ENCODE data around the gene MAD2L2. TPM values are rescaled to one million over a fixed set of nuclear protein-coding genes. Genes with fewer than 3 reads are reported as not detected.
A peak's percentile ranks its signal among the peaks of the same experiment; 100 is the strongest.

The MAD2L2 gene
- total RNA-seq, 1 donor from 2014 or later = 76.9 TPM

DNA sequence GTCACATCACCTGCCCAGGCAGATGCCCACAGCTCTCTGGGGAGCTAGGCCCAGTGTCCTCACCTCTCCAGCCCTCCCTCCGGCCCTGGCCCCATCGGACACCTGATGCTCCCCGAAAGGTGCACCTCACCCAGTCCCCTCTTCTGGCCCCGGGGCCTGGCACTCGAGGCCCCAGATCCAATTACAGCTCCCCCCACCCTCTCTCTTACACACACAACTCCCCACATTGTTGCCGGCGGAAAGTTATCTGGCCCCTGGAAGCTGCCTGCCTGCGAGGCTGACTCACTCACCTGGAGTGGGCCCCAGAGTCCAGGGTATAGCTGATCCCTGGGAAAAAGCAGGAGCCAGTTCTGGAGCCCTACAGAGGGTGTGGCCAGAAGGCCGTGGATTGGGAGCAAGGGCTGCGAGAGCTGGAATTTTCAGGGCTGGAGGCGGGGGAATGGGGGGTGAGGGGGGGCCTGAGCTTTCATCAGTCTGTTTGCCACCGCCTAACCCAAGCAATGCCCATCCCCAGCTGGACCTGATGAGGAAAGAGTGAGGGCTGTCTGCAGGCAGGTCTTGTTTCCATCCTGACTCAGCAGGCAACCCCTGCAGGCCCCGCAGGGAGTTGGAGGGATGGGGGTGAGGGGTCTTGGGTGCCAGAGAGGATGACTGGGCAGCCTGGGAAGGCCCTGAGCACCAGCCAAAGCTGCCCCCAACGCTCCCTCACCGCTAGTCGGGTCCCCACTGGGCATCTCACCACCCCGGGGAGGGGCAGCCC, 27.7 kb downstream of the MAD2L2 start:
- peaks cover 2% of the 10 kb centered on the region for H3K36me3 Mint-ChIP-seq (ENCODE audit: low read depth)
- DNase-seq (ENCODE audit: low spot score) = no peak
- intact Hi-C loops (cut with micrococcal nuclease) = loop anchor here (5.0 kb wide), 2 partner anchors 154 to 254 kb away; partner anchors contain the start of genes CLCN6 and MTHFR
- H3K4me1 Mint-ChIP-seq (ENCODE audit: low read depth) = peaks cover 23% of the 10 kb centered on the region
- peaks cover 17% of the 10 kb centered on the region for H3K27me3 Mint-ChIP-seq (ENCODE audit: insufficient read depth)
- no peak overlapping the region for H3K27ac Mint-ChIP-seq
- H3K4me3 Mint-ChIP-seq = peak overlapping the region; percentile 53
- no peaks in the 10 kb centered on the region for H3K9me3 Mint-ChIP-seq

DNA sequence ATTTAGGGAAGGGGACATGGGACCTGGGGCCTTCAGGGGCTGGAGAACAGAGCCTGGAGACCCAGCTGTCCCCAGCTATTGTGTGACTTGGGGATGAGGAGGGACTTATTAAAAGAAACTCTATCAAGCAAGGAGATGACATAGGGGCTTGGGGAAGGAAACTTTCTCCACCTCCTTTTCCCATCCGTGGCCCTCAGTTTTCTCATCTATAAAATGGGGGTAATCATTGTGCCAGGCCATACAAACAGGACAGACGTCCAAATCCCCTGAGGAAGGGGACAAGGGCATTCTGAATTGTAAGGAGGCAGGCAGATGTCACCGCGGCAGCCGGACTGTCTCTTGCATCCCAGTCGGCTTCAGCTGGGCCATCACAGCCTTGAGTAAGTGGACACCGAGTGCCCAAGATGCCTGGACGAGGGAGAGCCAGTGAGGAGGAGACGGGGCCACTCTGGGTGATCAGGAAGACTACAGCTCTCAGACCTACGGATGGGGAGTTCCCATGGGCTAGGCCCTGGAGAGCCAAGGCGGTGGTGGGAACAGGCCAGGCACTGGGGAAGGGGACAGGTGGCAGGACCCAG, 28.7 kb downstream of the MAD2L2 start:
- H3K27ac Mint-ChIP-seq = no peak overlapping the region
- intact Hi-C loops (cut with micrococcal nuclease) = loop anchor here (5.0 kb wide), 2 partner anchors 155 to 255 kb away; partner anchors contain the start of genes CLCN6 and MTHFR
- no peak for DNase-seq (ENCODE audit: low spot score)
- peaks cover 17% of the 10 kb centered on the region for H3K27me3 Mint-ChIP-seq (ENCODE audit: insufficient read depth)
- no peaks in the 10 kb centered on the region for H3K9me3 Mint-ChIP-seq
- H3K4me3 Mint-ChIP-seq = peak overlapping the region; percentile 45
- peaks cover 2% of the 10 kb centered on the region for H3K36me3 Mint-ChIP-seq (ENCODE audit: low read depth)
- peaks cover 23% of the 10 kb centered on the region for H3K4me1 Mint-ChIP-seq (ENCODE audit: low read depth)

DNA sequence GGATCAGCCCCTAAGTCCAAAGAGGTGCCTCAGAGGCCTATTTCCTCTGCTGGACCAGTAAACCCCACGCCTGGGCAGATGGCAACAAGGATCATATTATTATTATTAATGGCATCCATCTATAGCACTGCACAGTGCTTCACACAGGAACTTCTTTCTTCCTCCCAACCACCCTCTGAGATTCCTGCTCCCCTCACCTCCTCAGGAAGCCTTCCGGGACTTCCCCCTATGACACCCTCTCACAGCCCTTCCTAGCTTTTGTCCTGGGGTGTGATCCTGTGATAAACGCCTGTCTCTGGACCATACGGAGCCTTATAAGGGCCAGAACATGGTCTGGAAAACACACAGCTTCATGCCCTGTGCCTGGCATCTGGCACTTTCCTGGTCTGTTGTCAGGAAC, 29.9 kb downstream of the MAD2L2 start:
- Mint-ChIP-seq H3K4me3 (peak overlapping the region; percentile 72), H3K36me3 (ENCODE audit: low read depth) (no peaks in the 10 kb centered on the region), H3K27me3 (ENCODE audit: insufficient read depth) (peaks cover 17% of the 10 kb centered on the region), H3K9me3 (no peaks in the 10 kb centered on the region), H3K27ac (no peak overlapping the region), H3K4me1 (ENCODE audit: low read depth) (peaks cover 23% of the 10 kb centered on the region)
- intact Hi-C loops (cut with micrococcal nuclease) = loop anchor here (5.0 kb wide), 2 partner anchors 156 to 256 kb away; partner anchors contain the start of genes CLCN6 and MTHFR
- DNase-seq (ENCODE audit: low spot score) = no peak

DNA sequence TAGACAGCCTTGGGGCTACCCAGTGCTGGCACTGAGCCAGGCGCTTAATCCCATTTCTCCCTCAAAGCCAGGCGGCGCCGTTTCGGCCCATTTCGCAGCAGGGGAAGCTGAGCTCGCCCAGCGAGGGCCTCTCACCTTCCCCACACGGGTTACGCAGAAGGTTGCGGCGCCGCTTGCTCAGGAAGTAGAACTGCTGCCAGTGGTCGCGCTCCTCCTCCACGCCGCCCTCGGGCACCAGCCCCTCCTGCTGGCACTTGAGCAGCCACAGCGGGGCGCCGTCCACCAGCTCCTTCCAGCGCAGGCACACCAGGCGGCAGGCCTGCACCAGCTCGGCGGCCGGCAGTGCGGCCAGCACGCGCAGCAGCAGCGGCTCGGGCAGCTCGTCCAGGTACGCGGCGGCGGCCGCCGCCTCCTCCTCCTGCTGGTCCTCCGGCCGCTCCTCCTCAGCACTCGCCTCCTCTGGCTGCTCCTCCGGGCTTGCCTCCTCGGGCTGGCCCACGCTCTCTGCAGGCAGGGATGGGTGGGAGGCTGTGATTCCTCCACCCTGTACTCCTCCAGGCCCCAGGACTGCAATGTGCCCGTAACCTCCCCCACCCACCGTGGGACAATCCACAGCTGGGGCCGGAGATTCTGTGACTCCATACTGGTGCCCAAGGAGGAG, 30.5 kb downstream of the MAD2L2 start:
- peak; percentile 69 for DNase-seq (ENCODE audit: low spot score)
- H3K9me3 Mint-ChIP-seq = no peaks in the 10 kb centered on the region
- intact Hi-C loops (cut with micrococcal nuclease) = loop anchor here (1.0 to 5.0 kb wide), 4 partner anchors 31 to 257 kb away; partner anchors contain the start of genes CLCN6, MAD2L2 and MTHFR
- H3K4me1 Mint-ChIP-seq (ENCODE audit: low read depth) = peaks cover 17% of the 10 kb centered on the region
- no peak overlapping the region for H3K27ac Mint-ChIP-seq
- H3K36me3 Mint-ChIP-seq (ENCODE audit: low read depth) = no peaks in the 10 kb centered on the region
- H3K27me3 Mint-ChIP-seq (ENCODE audit: insufficient read depth) = peaks cover 17% of the 10 kb centered on the region
- peak overlapping the region; percentile 72 for H3K4me3 Mint-ChIP-seq

DNA sequence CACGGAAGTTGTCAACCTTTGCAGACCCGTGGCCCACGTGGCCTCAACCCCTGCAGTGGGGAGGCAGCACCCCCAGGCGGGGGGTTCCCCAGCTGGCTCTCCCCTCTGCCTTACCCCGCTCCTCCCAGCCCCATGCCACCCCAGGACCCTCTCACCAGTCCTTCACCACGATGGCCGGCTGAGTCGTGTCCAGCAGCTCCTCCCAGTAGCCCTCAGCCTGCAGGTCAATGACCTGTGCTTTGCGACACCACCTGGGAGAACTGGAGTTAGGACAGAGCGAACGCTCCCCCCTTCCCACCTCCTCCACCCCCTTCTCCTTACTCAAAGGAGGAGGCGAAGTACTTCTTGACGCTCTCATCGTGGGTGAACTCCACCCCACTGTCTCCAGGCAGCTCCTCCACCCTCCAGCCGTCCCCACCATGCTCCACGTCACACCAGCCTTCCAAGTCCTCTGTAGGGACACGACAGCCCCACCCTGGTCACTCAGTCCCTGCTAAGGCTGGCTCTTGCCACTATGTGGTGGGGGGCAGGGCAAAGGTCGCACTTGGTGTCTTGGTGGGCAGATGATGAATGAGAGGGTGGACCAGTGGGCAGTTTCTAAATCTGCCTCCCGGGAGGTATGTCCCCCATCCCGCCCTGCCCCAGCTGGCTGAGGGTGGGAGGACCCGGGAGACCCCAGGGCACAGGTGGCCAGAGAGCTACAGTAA, 31.2 kb downstream of the MAD2L2 start:
- peaks cover 15% of the 10 kb centered on the region for H3K4me1 Mint-ChIP-seq (ENCODE audit: low read depth)
- no peak for DNase-seq (ENCODE audit: low spot score)
- no peak overlapping the region for H3K27ac Mint-ChIP-seq
- H3K9me3 Mint-ChIP-seq = no peaks in the 10 kb centered on the region
- H3K27me3 Mint-ChIP-seq (ENCODE audit: insufficient read depth) = peaks cover 17% of the 10 kb centered on the region
- H3K4me3 Mint-ChIP-seq = no peak overlapping the region
- intact Hi-C loops (cut with micrococcal nuclease) = loop anchor here (1.0 to 5.0 kb wide), 4 partner anchors 32 to 258 kb away; partner anchors contain the start of genes CLCN6, MAD2L2 and MTHFR
- H3K36me3 Mint-ChIP-seq (ENCODE audit: low read depth) = no peaks in the 10 kb centered on the region

DNA sequence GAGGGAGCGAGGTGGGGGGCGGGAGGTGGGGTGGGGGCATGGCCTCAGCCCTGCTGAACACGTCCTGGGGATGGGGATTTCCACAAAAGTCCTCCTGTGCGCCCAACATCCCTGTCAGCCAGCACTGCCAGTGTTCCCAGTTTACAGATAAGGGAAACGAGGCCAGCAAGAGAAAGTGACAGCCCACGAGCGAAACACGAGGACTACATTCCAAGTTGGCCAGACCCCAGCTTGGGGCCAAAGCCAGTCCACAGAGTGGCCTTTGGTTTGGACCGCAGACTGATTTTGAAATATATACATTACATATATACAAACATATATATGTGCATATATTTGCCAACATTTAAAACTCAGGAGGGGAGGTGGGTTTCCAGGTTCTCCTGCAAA, 31.7 kb downstream of the MAD2L2 start:
- Mint-ChIP-seq H3K27ac (no peak overlapping the region), H3K27me3 (ENCODE audit: insufficient read depth) (peaks cover 17% of the 10 kb centered on the region), H3K4me1 (ENCODE audit: low read depth) (peaks cover 15% of the 10 kb centered on the region), H3K9me3 (no peaks in the 10 kb centered on the region), H3K4me3 (no peak overlapping the region), H3K36me3 (ENCODE audit: low read depth) (no peaks in the 10 kb centered on the region)
- no peak for DNase-seq (ENCODE audit: low spot score)
- intact Hi-C loops (cut with micrococcal nuclease) = no loop called here

DNA sequence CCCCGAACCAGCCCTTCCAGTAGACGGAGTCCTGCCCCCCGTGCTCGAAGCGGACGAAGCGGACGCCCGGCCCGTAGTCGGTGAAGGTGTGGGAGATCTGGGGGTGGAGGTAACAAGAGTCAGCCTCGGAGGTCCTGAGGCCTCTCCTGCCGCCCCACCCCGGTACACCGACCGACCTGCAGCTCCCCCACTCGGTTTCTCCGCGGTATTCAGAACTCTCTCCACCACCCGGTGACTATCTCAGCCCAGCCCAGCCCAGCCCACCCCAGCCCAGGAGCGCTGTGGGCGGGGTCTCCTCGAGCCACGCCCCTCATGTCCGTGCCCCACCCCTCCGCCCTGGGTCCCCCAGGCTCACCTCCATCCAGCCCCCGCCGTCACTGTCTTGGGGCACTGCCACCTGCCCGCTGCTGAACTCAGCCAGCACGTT, 32.2 kb downstream of the MAD2L2 start:
- peak; percentile 33 for DNase-seq (ENCODE audit: low spot score)
- no peak overlapping the region for H3K4me3 Mint-ChIP-seq
- no peaks in the 10 kb centered on the region for H3K36me3 Mint-ChIP-seq (ENCODE audit: low read depth)
- no peak overlapping the region for H3K27ac Mint-ChIP-seq
- no peaks in the 10 kb centered on the region for H3K9me3 Mint-ChIP-seq
- peaks cover 15% of the 10 kb centered on the region for H3K4me1 Mint-ChIP-seq (ENCODE audit: low read depth)
- peaks cover 17% of the 10 kb centered on the region for H3K27me3 Mint-ChIP-seq (ENCODE audit: insufficient read depth)
- intact Hi-C loops (cut with micrococcal nuclease) = no loop called here

DNA sequence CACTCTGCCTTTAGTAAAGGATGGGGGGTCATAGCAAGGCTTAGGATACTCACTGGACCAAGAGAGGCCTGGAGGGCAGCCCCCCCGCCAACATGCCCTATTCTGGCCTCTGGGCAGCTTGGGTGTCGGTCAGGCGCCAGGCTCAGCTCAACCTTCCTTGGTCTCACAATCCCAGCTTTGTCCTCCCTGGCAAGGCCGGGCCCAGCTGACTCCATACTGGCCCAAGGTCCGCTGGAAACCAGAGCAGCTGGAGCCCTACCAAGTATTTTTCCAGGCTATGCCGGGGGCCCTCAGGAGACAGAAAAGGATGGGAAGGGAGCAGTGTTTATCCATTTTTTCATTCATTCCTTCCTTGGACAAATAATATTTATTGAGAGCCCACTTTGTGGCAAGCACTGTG, 32.9 kb downstream of the MAD2L2 start:
- DNase-seq (ENCODE audit: low spot score) = no peak
- Mint-ChIP-seq H3K27me3 (ENCODE audit: insufficient read depth) (peaks cover 17% of the 10 kb centered on the region), H3K4me1 (ENCODE audit: low read depth) (peaks cover 15% of the 10 kb centered on the region), H3K27ac (no peak overlapping the region), H3K9me3 (no peaks in the 10 kb centered on the region), H3K36me3 (ENCODE audit: low read depth) (no peaks in the 10 kb centered on the region), H3K4me3 (no peak overlapping the region)
- intact Hi-C loops (cut with micrococcal nuclease) = no loop called here

DNA sequence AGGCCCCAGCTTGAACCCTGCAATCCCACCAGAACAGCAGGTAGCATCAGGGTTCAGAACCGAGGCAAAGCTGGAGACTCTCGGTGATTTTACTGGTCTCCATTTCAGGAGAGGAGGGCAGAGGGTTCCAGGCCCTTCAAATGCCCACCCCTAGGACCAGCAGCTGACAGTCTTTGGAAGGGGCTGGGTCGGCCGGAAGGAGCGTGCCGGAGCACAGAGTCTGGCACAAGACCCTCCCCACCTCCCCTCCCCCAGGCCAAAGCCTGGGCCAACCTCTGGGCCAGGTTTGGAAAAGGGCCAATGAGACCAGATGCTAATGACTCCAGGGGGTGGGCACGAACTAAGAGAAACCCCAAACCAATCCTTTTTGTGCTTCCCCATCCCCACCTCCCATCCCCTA, 33.6 kb downstream of the MAD2L2 start:
- no peak for DNase-seq (ENCODE audit: low spot score)
- Mint-ChIP-seq H3K9me3 (no peaks in the 10 kb centered on the region), H3K36me3 (ENCODE audit: low read depth) (no peaks in the 10 kb centered on the region), H3K4me1 (ENCODE audit: low read depth) (peaks cover 15% of the 10 kb centered on the region), H3K27ac (no peak overlapping the region), H3K27me3 (ENCODE audit: insufficient read depth) (peaks cover 17% of the 10 kb centered on the region), H3K4me3 (no peak overlapping the region)
- intact Hi-C loops (cut with micrococcal nuclease) = no loop called here

DNA sequence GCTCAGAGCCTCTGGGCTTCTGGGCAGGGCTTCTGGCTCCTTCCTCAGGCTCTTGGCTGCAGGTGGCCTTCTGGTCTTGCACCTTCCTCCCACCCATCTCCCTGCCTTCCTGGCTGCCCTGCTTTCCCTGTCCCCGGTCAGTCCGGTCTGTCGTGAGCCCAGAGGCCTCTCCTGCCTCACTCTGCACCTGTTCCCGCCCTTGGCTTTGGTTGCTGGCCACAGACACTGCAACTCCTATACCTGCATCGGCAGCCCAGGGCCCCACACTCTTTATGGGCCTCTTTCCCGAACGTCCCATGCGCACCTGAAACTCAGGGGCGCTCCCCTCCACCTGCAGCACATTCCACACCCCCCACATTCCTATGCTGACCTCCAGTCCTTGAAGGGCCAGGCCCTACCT, 34.6 kb downstream of the MAD2L2 start:
- intact Hi-C loops (cut with micrococcal nuclease) = no loop called here
- Mint-ChIP-seq H3K27ac (no peak overlapping the region), H3K9me3 (no peaks in the 10 kb centered on the region), H3K36me3 (ENCODE audit: low read depth) (no peaks in the 10 kb centered on the region), H3K4me3 (no peak overlapping the region), H3K27me3 (ENCODE audit: insufficient read depth) (peaks cover 13% of the 10 kb centered on the region), H3K4me1 (ENCODE audit: low read depth) (peaks cover 14% of the 10 kb centered on the region)
- no peak for DNase-seq (ENCODE audit: low spot score)

DNA sequence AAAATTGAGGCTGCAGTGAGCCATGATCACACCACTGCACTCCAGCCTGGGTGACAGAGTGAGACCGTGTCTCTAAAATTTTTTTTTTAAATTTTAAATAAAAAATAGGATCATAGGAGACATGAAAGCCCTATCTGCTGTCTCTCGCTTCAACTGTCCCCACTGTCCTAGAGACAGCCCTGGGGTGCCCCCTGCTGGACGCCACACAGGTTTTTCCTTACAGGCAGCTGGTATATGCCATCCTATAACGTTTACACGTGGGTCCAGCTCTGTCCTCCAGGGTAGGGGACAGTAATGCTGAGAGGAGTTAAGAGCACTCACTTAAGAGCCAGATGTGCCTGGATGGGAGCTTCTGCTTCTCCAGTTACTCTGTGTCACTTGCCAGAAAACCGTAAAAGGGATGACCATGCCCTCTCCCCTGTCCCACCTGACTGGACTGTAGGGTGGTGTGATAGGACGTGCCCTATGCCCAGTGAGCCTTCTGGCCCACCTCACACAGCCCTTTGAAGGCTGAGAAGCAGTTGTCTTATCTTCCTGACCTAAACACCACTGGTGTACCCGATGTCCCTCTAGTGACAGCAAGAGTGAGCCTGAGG, 35.2 kb downstream of the MAD2L2 start:
- DNase-seq (ENCODE audit: low spot score) = peak; percentile 63
- intact Hi-C loops (cut with micrococcal nuclease) = loop anchor here (1.0 kb wide), 1 partner anchor 74 kb away; no protein-coding TSS in a partner anchor
- Mint-ChIP-seq H3K4me1 (ENCODE audit: low read depth) (peaks cover 9% of the 10 kb centered on the region), H3K36me3 (ENCODE audit: low read depth) (no peaks in the 10 kb centered on the region), H3K27me3 (ENCODE audit: insufficient read depth) (peaks cover 7% of the 10 kb centered on the region), H3K4me3 (no peak overlapping the region), H3K27ac (no peak overlapping the region), H3K9me3 (no peaks in the 10 kb centered on the region)

DNA sequence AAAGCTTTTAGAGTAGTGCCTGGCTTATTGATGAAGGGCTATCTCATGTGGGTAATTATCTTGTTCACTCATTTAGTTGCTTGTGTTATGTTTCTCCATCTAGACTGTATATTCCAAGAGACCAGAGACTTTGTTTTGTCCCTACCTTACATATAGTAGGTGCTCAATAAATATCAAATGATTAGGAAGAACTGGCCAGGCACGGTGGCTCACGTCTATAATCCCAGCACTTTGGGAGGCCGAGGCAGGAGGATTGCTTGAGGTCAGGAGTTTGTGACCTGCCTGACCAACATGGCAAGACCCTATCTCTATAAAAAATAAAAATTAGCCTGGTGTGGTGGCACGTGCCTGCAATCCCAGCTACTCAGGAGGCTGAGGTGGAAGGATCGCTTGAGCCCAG, 35.7 kb downstream of the MAD2L2 start:
- peaks cover 5% of the 10 kb centered on the region for H3K27me3 Mint-ChIP-seq (ENCODE audit: insufficient read depth)
- no peak overlapping the region for H3K4me3 Mint-ChIP-seq
- H3K36me3 Mint-ChIP-seq (ENCODE audit: low read depth) = no peaks in the 10 kb centered on the region
- H3K4me1 Mint-ChIP-seq (ENCODE audit: low read depth) = peaks cover 7% of the 10 kb centered on the region
- intact Hi-C loops (cut with micrococcal nuclease) = loop anchor here (1.0 kb wide), 1 partner anchor 74 kb away; no protein-coding TSS in a partner anchor
- no peaks in the 10 kb centered on the region for H3K9me3 Mint-ChIP-seq
- H3K27ac Mint-ChIP-seq = no peak overlapping the region
- DNase-seq (ENCODE audit: low spot score) = no peak

Measured in activated T-helper 1 cell treated with anti-CD3 and anti-CD28 coated beads, Interleukin-12 subunit alpha, Interleukin-12 subunit beta, Interleukin-2, Interleukin-4 antibody, amounts not matched to agents 30 ng/mL and 10 ng/mL and 1 ng/mL, durations not matched to agents 14 hours and 24 hours and 36 hours (primary cell).